Activated CD8-positive, alpha-beta memory T cell treated with anti-CD3 and anti-CD28 coated beads, Interleukin-2, amount 10 ng/mL, durations not matched to agents 7 days and 5 days (primary cell): ENCODE measurements around the gene ZC3H4. TPM values are rescaled to one million over a fixed set of nuclear protein-coding genes. Genes with fewer than 3 reads are reported as not detected.

Source experiments
- ATAC-seq: fragments of 150-1000 bp; cut with Tn5 transposase; one replicate; pipeline ENCODE4 v1.10.0; 2021; ENCODE audit warnings: moderate library complexity
- CTCF ChIA-PET: fragments of 350-600 bp; sonication (Branson Sonifier 250); formaldehyde crosslinking; loops from one replicate; lab custom pipeline; 2021; ENCODE audit warnings: antibody characterized with exemption; lab: Charles Lee
- DNase-seq: peaks from one replicate; pipeline ENCODE4 v3.0.0-alpha.2; 2020
- H3K27ac Mint-ChIP-seq: one replicate; pipeline ENCODE4 v1.8.0; 2021; ENCODE audit warnings: mild to moderate bottlenecking, mixed read lengths
- H3K27me3 Mint-ChIP-seq: one replicate; pipeline ENCODE4 v1.8.0; 2021; ENCODE audit warnings: mixed read lengths
- H3K36me3 Mint-ChIP-seq: one replicate; pipeline ENCODE4 v1.8.0; 2021; ENCODE audit warnings: mild to moderate bottlenecking, mixed read lengths
- H3K4me1 Mint-ChIP-seq: one replicate; pipeline ENCODE4 v1.8.0; 2021; ENCODE audit warnings: mixed read lengths
- H3K4me3 Mint-ChIP-seq: one replicate; pipeline ENCODE4 v1.8.0; 2021; ENCODE audit warnings: mild to moderate bottlenecking, moderate library complexity, mixed read lengths
- H3K9me3 Mint-ChIP-seq: one replicate; pipeline ENCODE4 v1.8.0; 2022; ENCODE audit warnings: low read depth, mixed read lengths
- total RNA-seq, 2 experiments: library from RNA; stranded (reverse); gene quantifications; one replicate each; pipeline ENCODE4 v1.2.3, GENCODE V29; 2021

Gene ZC3H4
- total RNA-seq, 2 experiments from 2014 or later = 98.9 to 114 TPM

GRCh38 chr19:47026156-47026555 is 87.4 kb downstream of the ZC3H4 start:
- H3K27ac Mint-ChIP-seq = peak overlapping the region; percentile 0

GRCh38 chr19:47024502-47024901 is 89.1 kb downstream of the ZC3H4 start:
- peaks cover 13% of the 10 kb centered on the region for H3K4me1 Mint-ChIP-seq
- no peaks in the 10 kb centered on the region for H3K9me3 Mint-ChIP-seq
- DNase-seq (no peak), ATAC-seq (no peak)
- H3K4me3 Mint-ChIP-seq = no peak overlapping the region
- peaks cover 68% of the 10 kb centered on the region for H3K27me3 Mint-ChIP-seq
- CTCF ChIA-PET = interaction anchor here (3.2 to 6.2 kb wide), 2 partner anchors 10 to 12 kb away, joined by 25 to 36 read pairs; no protein-coding TSS in a partner anchor
- no peaks in the 10 kb centered on the region for H3K36me3 Mint-ChIP-seq
- H3K27ac Mint-ChIP-seq = no peak overlapping the region

More at GRCh38 chr19:47026156-47026555, 87.4 kb downstream of the ZC3H4 start:
- H3K27me3 Mint-ChIP-seq = peaks cover 73% of the 10 kb centered on the region
- DNase-seq (no peak), ATAC-seq (no peak)
- no peaks in the 10 kb centered on the region for H3K9me3 Mint-ChIP-seq
- no peaks in the 10 kb centered on the region for H3K36me3 Mint-ChIP-seq
- H3K4me1 Mint-ChIP-seq = peaks cover 13% of the 10 kb centered on the region
- CTCF ChIA-PET = interaction anchor here (0.6 to 6.2 kb wide), 3 partner anchors 9 to 158 kb away, joined by 4 to 36 read pairs (median 16); no protein-coding TSS in a partner anchor
- no peak overlapping the region for H3K4me3 Mint-ChIP-seq

- DNase-seq (no peak), ATAC-seq (no peak)
- peaks cover 16% of the 10 kb centered on the region for H3K4me1 Mint-ChIP-seq
- no peaks in the 10 kb centered on the region for H3K9me3 Mint-ChIP-seq
- H3K27me3 Mint-ChIP-seq = peaks cover 70% of the 10 kb centered on the region
- CTCF ChIA-PET = interaction anchor here (0.5 to 6.2 kb wide), 4 partner anchors 11 to 1214 kb away, joined by 3 to 36 read pairs (median 14); no protein-coding TSS in a partner anchor
- H3K4me3 Mint-ChIP-seq = no peak overlapping the region
- no peaks in the 10 kb centered on the region for H3K36me3 Mint-ChIP-seq
- no peak overlapping the region for H3K27ac Mint-ChIP-seq
Measured at GRCh38 chr19:47023448-47023794, 90.2 kb downstream of the ZC3H4 start.

DNA sequence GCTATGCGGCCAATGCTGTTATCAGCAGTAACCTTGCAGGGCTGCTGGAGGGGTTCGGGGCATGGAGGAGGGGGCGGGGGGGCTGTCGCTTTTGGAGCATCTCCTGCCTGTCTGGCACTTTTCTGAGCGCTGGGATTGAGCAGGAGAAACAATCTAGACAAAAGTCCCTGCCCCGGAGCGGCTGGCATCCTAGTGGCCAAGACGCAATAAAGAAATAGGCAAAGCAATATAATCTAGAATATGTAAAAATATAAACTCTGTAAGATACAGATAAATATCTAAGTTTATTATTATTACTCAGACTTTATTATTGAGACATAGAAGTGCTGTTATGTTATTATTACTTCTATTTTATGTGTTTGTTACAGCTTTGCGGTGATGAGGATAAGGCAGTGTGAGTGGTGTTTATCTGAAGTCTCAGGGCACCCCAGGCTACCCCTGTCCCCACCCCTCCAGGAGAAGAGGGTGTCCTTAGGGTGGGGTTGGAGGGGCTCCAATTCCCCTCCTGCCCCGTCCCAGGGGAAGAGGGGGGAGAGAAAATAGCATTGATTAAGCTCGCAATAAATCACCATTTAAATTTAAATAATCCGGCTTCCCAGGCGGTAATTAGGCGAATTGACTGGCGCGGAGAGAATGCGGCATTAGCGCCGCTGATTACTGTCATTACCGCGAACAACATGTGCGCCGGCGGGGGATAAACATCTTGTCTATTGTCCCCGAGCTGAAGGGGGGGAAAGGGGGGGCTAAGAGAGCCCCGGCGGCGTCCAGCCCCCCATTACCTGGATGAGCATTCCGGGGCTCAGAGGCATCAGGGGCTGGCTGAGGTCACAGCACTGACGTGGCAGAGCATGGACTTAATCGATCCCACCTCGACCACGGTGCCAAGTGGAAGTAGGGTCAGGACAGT is 90.8 kb downstream of the ZC3H4 start:
- no peaks in the 10 kb centered on the region for H3K9me3 Mint-ChIP-seq
- DNase-seq (no peak), ATAC-seq (no peak)
- peaks cover 16% of the 10 kb centered on the region for H3K4me1 Mint-ChIP-seq
- no peak overlapping the region for H3K4me3 Mint-ChIP-seq
- H3K27me3 Mint-ChIP-seq = peaks cover 68% of the 10 kb centered on the region
- H3K27ac Mint-ChIP-seq = no peak overlapping the region
- CTCF ChIA-PET = interaction anchor here (0.5 to 6.2 kb wide), 5 partner anchors 10 to 1214 kb away, joined by 3 to 36 read pairs (median 6); no protein-coding TSS in a partner anchor
- no peaks in the 10 kb centered on the region for H3K36me3 Mint-ChIP-seq

DNA sequence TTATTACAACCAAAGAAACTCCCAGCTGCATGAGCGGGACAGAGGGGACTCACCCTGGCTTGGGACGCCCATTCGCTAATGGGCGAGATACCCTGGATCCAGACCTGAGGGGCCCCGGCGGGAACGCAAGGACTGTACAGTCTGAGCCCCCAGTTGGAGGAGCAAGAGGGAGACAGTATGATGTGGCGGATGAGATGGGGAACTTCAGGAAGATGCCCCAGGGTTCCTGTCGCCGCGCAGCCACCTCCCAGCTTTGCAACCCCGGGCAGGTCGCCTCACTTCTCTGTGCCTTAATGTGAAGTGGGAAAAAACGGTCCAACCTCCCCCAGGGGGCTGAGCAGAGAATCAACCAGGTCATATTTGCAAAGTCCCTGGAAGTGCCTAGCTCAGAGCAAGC is 91.4 kb downstream of the ZC3H4 start:
- CTCF ChIA-PET = interaction anchor here (2.2 to 6.2 kb wide), 3 partner anchors 9 to 222 kb away, joined by 6 to 36 read pairs (median 25); no protein-coding TSS in a partner anchor
- H3K4me1 Mint-ChIP-seq = peaks cover 16% of the 10 kb centered on the region
- H3K27ac Mint-ChIP-seq = no peak overlapping the region
- H3K4me3 Mint-ChIP-seq = no peak overlapping the region
- DNase-seq = no peak
- ATAC-seq = no peak
- H3K36me3 Mint-ChIP-seq = no peaks in the 10 kb centered on the region
- no peaks in the 10 kb centered on the region for H3K9me3 Mint-ChIP-seq
- peaks cover 64% of the 10 kb centered on the region for H3K27me3 Mint-ChIP-seq

- ATAC-seq = no peak
- no peak for DNase-seq
- Mint-ChIP-seq H3K27me3 (peaks cover 60% of the 10 kb centered on the region), H3K4me3 (no peak overlapping the region), H3K27ac (no peak overlapping the region), H3K36me3 (no peaks in the 10 kb centered on the region), H3K9me3 (no peaks in the 10 kb centered on the region), H3K4me1 (peaks cover 16% of the 10 kb centered on the region)
- CTCF ChIA-PET = interaction anchor here (0.8 to 6.2 kb wide), 4 partner anchors 9 to 222 kb away, joined by 3 to 36 read pairs (median 16); no protein-coding TSS in a partner anchor
Measured at GRCh38 chr19:47021536-47022139, 91.9 kb downstream of the ZC3H4 start.

DNA sequence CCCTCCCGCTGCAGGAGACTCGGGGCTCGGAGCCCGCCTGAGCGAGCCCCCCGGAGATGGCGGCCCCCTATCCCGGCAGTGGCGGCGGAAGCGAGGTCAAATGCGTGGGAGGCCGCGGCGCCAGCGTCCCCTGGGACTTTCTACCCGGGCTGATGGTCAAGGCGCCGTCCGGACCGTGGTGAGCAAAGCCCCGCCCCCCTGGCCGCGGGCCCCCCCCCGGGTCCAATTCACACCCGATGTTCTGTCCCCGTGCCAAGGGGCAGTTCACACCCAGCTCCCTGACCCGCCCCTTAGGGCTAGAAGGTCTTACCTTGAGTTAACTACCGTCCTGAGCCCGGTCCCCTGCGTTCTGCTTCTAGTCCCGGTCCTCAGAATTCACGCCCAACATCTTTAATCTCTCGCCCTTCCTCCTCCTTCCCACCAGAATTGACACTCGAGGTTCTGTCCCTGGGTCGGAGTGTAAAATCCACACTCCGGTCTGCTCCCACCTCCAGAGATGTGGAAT is 92.5 kb downstream of the ZC3H4 start:
- ATAC-seq = no peak
- H3K27ac Mint-ChIP-seq = no peak overlapping the region
- H3K4me3 Mint-ChIP-seq = no peak overlapping the region

DNA sequence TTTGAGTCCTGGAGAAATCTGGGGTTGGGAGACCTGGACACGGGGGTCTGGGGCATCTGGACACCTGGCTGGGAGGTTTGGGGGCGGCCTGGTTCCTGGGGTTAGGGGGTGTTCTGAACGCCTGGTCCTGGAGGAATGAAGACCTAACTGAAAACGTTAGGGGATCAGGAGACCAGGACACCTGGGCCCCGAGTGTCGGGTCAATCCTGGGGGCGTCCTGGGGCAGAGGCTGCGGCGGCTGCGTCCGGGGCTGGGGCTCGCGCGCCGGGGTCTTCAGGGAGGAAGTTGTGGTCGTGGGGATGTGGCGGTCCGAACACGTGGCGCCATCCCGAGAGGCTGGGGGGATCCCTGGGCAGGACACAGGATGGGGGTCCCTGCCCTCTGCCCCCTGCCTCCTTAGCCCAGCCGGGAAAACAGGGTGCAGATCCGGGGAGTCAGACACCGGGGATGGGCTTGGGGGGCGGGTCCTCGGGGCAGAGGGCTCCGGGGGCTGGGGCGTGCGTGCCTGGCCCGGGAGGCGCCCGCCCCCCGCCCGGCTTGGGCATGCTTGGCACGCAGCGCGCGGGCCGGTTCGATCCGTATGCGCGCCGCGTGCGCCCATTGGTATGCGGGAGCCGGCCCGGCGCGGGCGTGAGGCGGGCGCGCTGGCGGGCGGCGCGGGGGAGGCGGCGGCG is 93.3 kb downstream of the ZC3H4 start:
- Mint-ChIP-seq H3K9me3 (no peaks in the 10 kb centered on the region), H3K27me3 (peaks cover 52% of the 10 kb centered on the region), H3K27ac (no peak overlapping the region), H3K4me1 (peaks cover 10% of the 10 kb centered on the region), H3K4me3 (no peak overlapping the region), H3K36me3 (no peaks in the 10 kb centered on the region)
- ATAC-seq (peak; percentile 46), DNase-seq (no peak)
- CTCF ChIA-PET = interaction anchor here (0.8 to 2.4 kb wide), 7 partner anchors 8 to 224 kb away, joined by 3 to 12 read pairs (median 5); no protein-coding TSS in a partner anchor

More for the DNA sequence above, 92.5 kb downstream of the ZC3H4 start:
- no peaks in the 10 kb centered on the region for H3K9me3 Mint-ChIP-seq
- no peaks in the 10 kb centered on the region for H3K36me3 Mint-ChIP-seq
- no peak for DNase-seq
- peaks cover 11% of the 10 kb centered on the region for H3K4me1 Mint-ChIP-seq
- CTCF ChIA-PET = interaction anchor here (0.8 to 6.2 kb wide), 3 partner anchors 9 to 223 kb away, joined by 3 to 36 read pairs (median 6); no protein-coding TSS in a partner anchor
- H3K27me3 Mint-ChIP-seq = peaks cover 54% of the 10 kb centered on the region

GRCh38 chr19:47019431-47020041 is 94.0 kb downstream of the ZC3H4 start, which contains the start of gene NPAS1:
TSS of gene NPAS1 (plus strand) at chr19:47019837. CDS start at chr19:47021048, 1,211 bp downstream.
- H3K4me3 Mint-ChIP-seq = no peak within 1 kb of the TSS
- H3K27ac Mint-ChIP-seq = no peak within 1 kb of the TSS
- CTCF ChIA-PET = interaction anchor here (0.6 to 2.4 kb wide), 8 partner anchors 10 to 163 kb away, joined by 3 to 12 read pairs (median 4); partner anchors contain the start of gene SAE1
- H3K27me3 Mint-ChIP-seq = peaks cover 52% of the 10 kb centered on the region
- DNase-seq = no peak
- H3K4me1 Mint-ChIP-seq = peaks cover 10% of the 10 kb centered on the region
- peak; percentile 18 for ATAC-seq
- no peaks in the 10 kb centered on the region for H3K9me3 Mint-ChIP-seq
- no peaks in the 10 kb centered on the region for H3K36me3 Mint-ChIP-seq

- CTCF ChIA-PET = interaction anchor here (1.1 to 2.4 kb wide), 7 partner anchors 10 to 163 kb away, joined by 3 to 12 read pairs (median 5); partner anchors contain the start of gene SAE1
- Mint-ChIP-seq H3K4me1 (peaks cover 10% of the 10 kb centered on the region), H3K4me3 (no peak overlapping the region), H3K36me3 (no peaks in the 10 kb centered on the region), H3K9me3 (no peaks in the 10 kb centered on the region), H3K27ac (no peak overlapping the region), H3K27me3 (peaks cover 46% of the 10 kb centered on the region)
- DNase-seq (no peak), ATAC-seq (no peak)
Measured at GRCh38 chr19:47018923-47019322, 94.7 kb downstream of the ZC3H4 start.
